Renal cortex interstitium (tissue), 11 donors: ENCODE data around the gene DCLK3. TPM values are rescaled to one million over a fixed set of nuclear protein-coding genes. Genes with fewer than 3 reads are reported as not detected.

Source experiments
- DNase-seq, 11 donors: peaks; one replicate each; pipeline ENCODE4 v3.0.0-alpha.2; 2013; ENCODE audit warnings: low read depth in 9 of 11, low spot score in 4 of 11; ENCODE audit errors: extremely low read depth in 1 of 11
- polyA plus RNA-seq, 3 donors: library from polyadenylated mRNA; unstranded; fragments of 120-200 nt; gene quantifications; one replicate each; pipeline ENCODE4 v1.2.1, GENCODE V29; 2013; ENCODE audit not compliant: insufficient read length in 3 of 3

DCLK3 gene
- polyA plus RNA-seq, 3 donors = 0.99 to 1.5 (median 1.3) TPM

GRCh38 chr3:36774052-36774451 is 9.7 kb upstream of the DCLK3 start:
- DNase-seq = no peak

- DNase-seq = no peak
Observed at GRCh38 chr3:36771931-36772330, 7.6 kb upstream of the DCLK3 start.

GRCh38 chr3:36769926-36770325 is 5.6 kb upstream of the DCLK3 start:
- DNase-seq = no peak

GRCh38 chr3:36765104-36765503 is 751 bp upstream of the DCLK3 start:
- DNase-seq = no peak

- no peak for DNase-seq
Observed at GRCh38 chr3:36764704-36765038, 318 bp upstream of the DCLK3 start.

- DNase-seq = no peak
Observed at GRCh38 chr3:36762918-36763849, 1.2 kb downstream of the DCLK3 start.

- DNase-seq = no peak
Observed at GRCh38 chr3:36761779-36762178, 2.6 kb downstream of the DCLK3 start.

- DNase-seq = no peak
Observed at GRCh38 chr3:36756269-36756668, 8.1 kb downstream of the DCLK3 start.

GRCh38 chr3:36751326-36751725 is 13.0 kb downstream of the DCLK3 start:
- no peak for DNase-seq

- DNase-seq = no peak
Observed at GRCh38 chr3:36750737-36751136, 13.6 kb downstream of the DCLK3 start.

- no peak for DNase-seq
Observed at GRCh38 chr3:36744763-36745162, 19.6 kb downstream of the DCLK3 start.

- DNase-seq = no peak
Observed at GRCh38 chr3:36743826-36744225, 20.5 kb downstream of the DCLK3 start.

GRCh38 chr3:36741285-36741684 is 23.1 kb downstream of the DCLK3 start:
- no peak for DNase-seq

GRCh38 chr3:36740787-36741186 is 23.6 kb downstream of the DCLK3 start:
- DNase-seq = no peak

- no peak for DNase-seq
Observed at GRCh38 chr3:36738702-36739101, 25.7 kb downstream of the DCLK3 start.

GRCh38 chr3:36736301-36736700 is 28.1 kb downstream of the DCLK3 start:
- no peak for DNase-seq

- DNase-seq = no peak
Observed at GRCh38 chr3:36734742-36735141, 29.6 kb downstream of the DCLK3 start.

- no peak for DNase-seq
Observed at GRCh38 chr3:36733723-36734122, 30.6 kb downstream of the DCLK3 start.

GRCh38 chr3:36733162-36733696 is 31.1 kb downstream of the DCLK3 start:
- DNase-seq = no peak

GRCh38 chr3:36730966-36731365 is 33.4 kb downstream of the DCLK3 start:
- no peak for DNase-seq
